H9 (cell line): Measurements from ENCODE around the gene GBA2. TPM values are rescaled to one million over a fixed set of nuclear protein-coding genes. Genes with fewer than 3 reads are reported as not detected.

Experiments
- DNase-seq: peaks from one replicate; pipeline ENCODE4 v3.0.0-alpha.2; 2017
- H2AFZ ChIP-seq: one replicate; pipeline ENCODE4 v1.6.1; 2013; ENCODE audit warnings: mild to moderate bottlenecking, low read length, control low read depth, moderate library complexity
- H2AK5ac ChIP-seq: 2 replicates; pipeline ENCODE4 v1.6.1; 2013; ENCODE audit warnings: low read length, control low read depth, mixed read lengths; ENCODE audit not compliant: insufficient read length
- H2BK120ac ChIP-seq: one replicate; pipeline ENCODE4 v1.6.1; 2013; ENCODE audit warnings: low read depth, mild to moderate bottlenecking, low read length, control low read depth, inconsistent platforms; ENCODE audit not compliant: poor library complexity, severe bottlenecking
- H2BK12ac ChIP-seq: 2 replicates; pipeline ENCODE4 v1.6.1; 2013; ENCODE audit warnings: low read length, control low read depth, mixed read lengths, low read depth; ENCODE audit not compliant: insufficient read length
- H2BK15ac ChIP-seq: 2 replicates; pipeline ENCODE4 v1.6.1; 2013; ENCODE audit warnings: low read depth, low read length, control low read depth
- H2BK20ac ChIP-seq: one replicate; pipeline ENCODE4 v1.6.1; 2013; ENCODE audit warnings: low read depth, mild to moderate bottlenecking, low read length, control low read depth, inconsistent platforms; ENCODE audit not compliant: poor library complexity, severe bottlenecking
- H2BK5ac ChIP-seq: 2 replicates; pipeline ENCODE4 v1.6.1; 2013; ENCODE audit warnings: low read length, control low read depth, mixed read lengths; ENCODE audit not compliant: insufficient read length
- H3K14ac ChIP-seq: 2 replicates; pipeline ENCODE4 v1.6.1; 2013; ENCODE audit warnings: low read length, control low read depth; ENCODE audit not compliant: insufficient read depth
- H3K18ac ChIP-seq: 2 replicates; pipeline ENCODE4 v1.6.1; 2013; ENCODE audit warnings: low read depth, mild to moderate bottlenecking, mixed read lengths, low read length, control low read depth; ENCODE audit not compliant: insufficient read length
- H3K23ac ChIP-seq: 2 replicates; pipeline ENCODE4 v1.6.1; 2013; ENCODE audit warnings: low read length, control low read depth, mixed read lengths, low read depth; ENCODE audit not compliant: insufficient read length
- H3K23me2 ChIP-seq: 2 replicates; pipeline ENCODE4 v1.6.1; 2013; ENCODE audit warnings: low read depth, mild to moderate bottlenecking, mixed read lengths, low read length, control low read depth; ENCODE audit not compliant: insufficient read length, poor library complexity, severe bottlenecking
- H3K27ac ChIP-seq: 2 replicates; pipeline ENCODE4 v1.5.1; 2013; ENCODE audit warnings: low read length, control low read depth, mixed read lengths, low read depth; ENCODE audit not compliant: insufficient read length
- H3K27me3 ChIP-seq: 2 replicates; pipeline ENCODE4 v1.6.1; 2013; ENCODE audit warnings: low read length, control low read depth, inconsistent platforms; ENCODE audit not compliant: insufficient read depth
- H3K4ac ChIP-seq: 2 replicates; pipeline ENCODE4 v1.6.1; 2013; ENCODE audit warnings: low read depth, mild to moderate bottlenecking, control low read depth, inconsistent platforms, low read length, moderate library complexity
- H3K4me1 ChIP-seq: 2 replicates; pipeline ENCODE4 v1.6.1; 2013; ENCODE audit warnings: low read length, control low read depth, inconsistent platforms; ENCODE audit not compliant: insufficient read depth
- H3K4me2 ChIP-seq: 2 replicates; pipeline ENCODE4 v1.6.1; 2013; ENCODE audit warnings: low read length, control low read depth, mixed read lengths; ENCODE audit not compliant: insufficient read length, insufficient read depth
- H3K56ac ChIP-seq: 2 replicates; pipeline ENCODE4 v1.6.1; 2013; ENCODE audit warnings: low read depth, mild to moderate bottlenecking, mixed read lengths, low read length, control low read depth; ENCODE audit not compliant: insufficient read length
- H3K79me1 ChIP-seq: 2 replicates; pipeline ENCODE4 v1.6.1; 2013; ENCODE audit warnings: low read depth, mild to moderate bottlenecking, moderate library complexity, low read length, control low read depth, inconsistent platforms; ENCODE audit not compliant: insufficient read depth, poor library complexity, severe bottlenecking
- H3K79me2 ChIP-seq: 2 replicates; pipeline ENCODE4 v1.6.1; 2013; ENCODE audit warnings: low read length, control low read depth, inconsistent platforms; ENCODE audit not compliant: insufficient read depth
- H3K9ac ChIP-seq: 2 replicates; pipeline ENCODE4 v1.6.1; 2013; ENCODE audit warnings: low read length, control low read depth, mixed read lengths; ENCODE audit not compliant: insufficient read length; ENCODE audit errors: extremely low read depth
- H3K9me3 ChIP-seq: one replicate; pipeline ENCODE4 v1.6.1; 2013; ENCODE audit warnings: low read depth, low read length, inconsistent platforms; ENCODE audit not compliant: control insufficient read depth
- H3T11ph ChIP-seq: one replicate; pipeline ENCODE4 v1.6.1; 2013; ENCODE audit warnings: mild to moderate bottlenecking, low read length, control low read depth, inconsistent platforms
- H4K20me1 ChIP-seq: one replicate; pipeline ENCODE4 v1.6.1; 2013; ENCODE audit not compliant: control insufficient read depth, insufficient read length, insufficient read depth
- H4K5ac ChIP-seq: 2 replicates; pipeline ENCODE4 v1.6.1; 2013; ENCODE audit warnings: low read depth, mild to moderate bottlenecking, mixed read lengths, low read length, control low read depth; ENCODE audit not compliant: insufficient read length
- H4K8ac ChIP-seq: replicated peaks from 2 replicates; pipeline ENCODE4 v1.6.1; 2013; ENCODE audit warnings: low read length, control low read depth, mixed read lengths, low read depth; ENCODE audit not compliant: insufficient read length
- H4K91ac ChIP-seq: 2 replicates; pipeline ENCODE4 v1.6.1; 2013; ENCODE audit warnings: low read depth, mild to moderate bottlenecking, moderate library complexity, mixed read lengths, low read length, control low read depth; ENCODE audit not compliant: insufficient read length
- H3K27ac Mint-ChIP-seq, 3 experiments: 2 replicates in 2 of 3; 3 replicates in 1 of 3; pipeline ENCODE4 v1.8.0; 2020 to 2021; ENCODE audit warnings: mixed read lengths in 3 of 3, mild to moderate bottlenecking in 1 of 3, moderate library complexity in 1 of 3
- H3K27me3 Mint-ChIP-seq: 2 replicates; pipeline ENCODE4 v1.8.0; 2021; ENCODE audit warnings: low read depth, mild to moderate bottlenecking, moderate library complexity, mixed read lengths
- H3K36me3 Mint-ChIP-seq, 3 experiments: 2 replicates in 2 of 3; 3 replicates in 1 of 3; pipeline ENCODE4 v1.8.0; 2020 to 2021; ENCODE audit warnings: low read depth in 3 of 3, mixed read lengths in 3 of 3; ENCODE audit not compliant: insufficient read depth in 1 of 3
- H3K4me1 Mint-ChIP-seq, 2 experiments: 2 replicates each; pipeline ENCODE4 v1.8.0; 2020; ENCODE audit warnings: mixed read lengths in 2 of 2
- H3K4me3 Mint-ChIP-seq, 2 experiments: 2 replicates in 1 of 2; 3 replicates in 1 of 2; pipeline ENCODE4 v1.8.0; 2020 to 2021; ENCODE audit warnings: mild to moderate bottlenecking in 2 of 2, mixed read lengths in 2 of 2, moderate library complexity in 1 of 2
- H3K9me3 Mint-ChIP-seq, 2 experiments: 2 replicates in 1 of 2; 3 replicates in 1 of 2; pipeline ENCODE4 v1.8.0; 2020; ENCODE audit warnings: mild to moderate bottlenecking in 2 of 2, mixed read lengths in 2 of 2, moderate library complexity in 1 of 2
- CTCF ChIP-seq: fragments of 200-600 bp; sonication (generic); conservative IDR thresholded peaks from 3 replicates; pipeline ENCODE4 v1.8.0; 2021; ENCODE audit warnings: antibody characterized with exemption, mild to moderate bottlenecking
- WGBS: extraction: QIAGEN DNeasy Blood & Tissue Kit; methylation state at CpG from one replicate; pipeline ENCODE4 v1.1.7; 2013; ENCODE audit warnings: missing lambda C conversion rate, low lambda C conversion rate, mixed read lengths; ENCODE audit not compliant: insufficient read length; ENCODE audit errors: extremely low coverage; 5-methylcytosine and 5-hydroxymethylcytosine counted together
- total RNA-seq: library from RNA; stranded (reverse); gene quantifications from 2 replicates; pipeline ENCODE4 v1.2.1, GENCODE V29; 2021

The GBA2 gene
- total RNA-seq, 1 experiment from 2014 or later = 103 TPM

- no peaks in the 10 kb centered on the region for H3K27me3 ChIP-seq
- H3K36me3 Mint-ChIP-seq = peaks cover 7 to 21% (median 11%) of the 10 kb centered on the region in 3 experiments
- no peak overlapping the region for H2AFZ ChIP-seq
- no peak overlapping the region for H2BK12ac ChIP-seq
- no peak overlapping the region for H3K4me3 Mint-ChIP-seq
- H3K56ac ChIP-seq = no peak overlapping the region
- no CpG with 5 or more reads among the region's 2 CpGs for WGBS
- no peaks in the 10 kb centered on the region for H3K79me1 ChIP-seq
- no peaks in the 10 kb centered on the region for H4K20me1 ChIP-seq
- H4K8ac ChIP-seq = no peak overlapping the region
- no peaks in the 10 kb centered on the region for H3K79me2 ChIP-seq
- no peaks in the 10 kb centered on the region for H3K4me1 ChIP-seq
- H3K4me2 ChIP-seq = no peak overlapping the region
- H3K4ac ChIP-seq = no peak overlapping the region
- H2BK120ac ChIP-seq = no peak overlapping the region
- H3T11ph ChIP-seq = no peak overlapping the region
- H3K23ac ChIP-seq = no peak overlapping the region
- H3K27ac Mint-ChIP-seq = no peak overlapping the region
- no peak overlapping the region for H4K5ac ChIP-seq
- no peak overlapping the region for H4K91ac ChIP-seq
- no peak overlapping the region for H2BK5ac ChIP-seq
- H3K27ac ChIP-seq = no peak overlapping the region
- H3K9ac ChIP-seq = no peak overlapping the region
- no peak for TF ChIP-seq CTCF
- H2BK20ac ChIP-seq = no peak overlapping the region
- no peaks in the 10 kb centered on the region for H3K9me3 ChIP-seq
- H3K18ac ChIP-seq = no peak overlapping the region
- H3K27me3 Mint-ChIP-seq = no peaks in the 10 kb centered on the region
- H2BK15ac ChIP-seq = no peak overlapping the region
- no peak for DNase-seq
- H3K4me1 Mint-ChIP-seq = peaks cover 2% of the 10 kb centered on the region in 2 experiments
- H3K23me2 ChIP-seq = no peaks in the 10 kb centered on the region
- no peak overlapping the region for H3K14ac ChIP-seq
- H3K9me3 Mint-ChIP-seq = no peaks in the 10 kb centered on the region
- H2AK5ac ChIP-seq = no peak overlapping the region
Measured at GRCh38 chr9:35781066-35781465, 32.0 kb upstream of the GBA2 start.
